CD14-positive monocyte (primary cell): Measurements from ENCODE around the gene PRKG2. TPM values are rescaled to one million over a fixed set of nuclear protein-coding genes. Genes with fewer than 3 reads are reported as not detected.

Experiments
- DNase-seq, 3 donors: peaks; one replicate each; pipeline ENCODE4 v3.0.0-alpha.2; 2011 to 2022
- H2AFZ ChIP-seq: 2 replicates; pipeline ENCODE4 v1.6.0; 2012; ENCODE audit warnings: mild to moderate bottlenecking, low read depth, low read length, inconsistent platforms; ENCODE audit not compliant: insufficient read depth, poor library complexity, severe bottlenecking
- H3K27ac ChIP-seq, 2 donors: 1 replicate in 1 of 2; 2 replicates in 1 of 2; pipeline ENCODE4 v1.5.1; 2012 to 2013; ENCODE audit warnings: low read length in 2 of 2, control low read depth in 1 of 2, inconsistent platforms in 1 of 2, low read depth in 1 of 2, mild to moderate bottlenecking in 1 of 2
- H3K27me3 ChIP-seq, 2 donors: one replicate each; pipeline versions ENCODE4 v1.6.0 to v1.6.1; 2011 to 2013; ENCODE audit warnings: low read length in 2 of 2; ENCODE audit not compliant: control insufficient read depth in 2 of 2, insufficient read depth in 2 of 2
- H3K36me3 ChIP-seq, 2 donors: replicated peaks in 1 of 2; 1 replicate in 1 of 2; 2 replicates in 1 of 2; pipeline versions ENCODE4 v1.5.1 to v1.6.1; 2012 to 2013; ENCODE audit warnings: low read length in 2 of 2, control low read depth in 1 of 2, inconsistent platforms in 1 of 2, mild to moderate bottlenecking in 1 of 2; ENCODE audit not compliant: insufficient read depth in 2 of 2, control insufficient read depth in 1 of 2
- H3K4me1 ChIP-seq, 2 donors: 1 replicate in 1 of 2; 2 replicates in 1 of 2; pipeline versions ENCODE4 v1.5.1 to v1.6.1; 2012 to 2013; ENCODE audit warnings: low read length in 2 of 2, control low read depth in 1 of 2, inconsistent platforms in 1 of 2, mild to moderate bottlenecking in 1 of 2, moderate library complexity in 1 of 2; ENCODE audit not compliant: insufficient read depth in 2 of 2, control insufficient read depth in 1 of 2
- H3K4me2 ChIP-seq: replicated peaks from 2 replicates; pipeline ENCODE3; 2012; ENCODE audit warnings: low read length, moderate library complexity, mild to moderate bottlenecking; ENCODE audit not compliant: poor library complexity, severe bottlenecking; ENCODE audit errors: extremely low read depth
- H3K4me3 ChIP-seq, 3 experiments: fragments of 200-600 bp in 1 of 3; sonication (generic) in 1 of 3; replicated peaks in 1 of 3; 1 replicate in 2 of 3; 2 replicates in 1 of 3; pipeline ENCODE4 v1.5.1; 2011 to 2013; ENCODE audit warnings: low read length in 3 of 3, mild to moderate bottlenecking in 3 of 3, control low read depth in 2 of 3, low read depth in 2 of 3, inconsistent platforms in 1 of 3, moderate library complexity in 1 of 3
- H3K79me2 ChIP-seq: 2 replicates; pipeline ENCODE4 v1.6.0; 2012; ENCODE audit warnings: mild to moderate bottlenecking, control low read depth, inconsistent platforms, low read length, moderate library complexity; ENCODE audit not compliant: insufficient read depth
- H3K9ac ChIP-seq: 2 replicates; pipeline ENCODE4 v1.6.0; 2017; ENCODE audit warnings: low read length, mild to moderate bottlenecking; ENCODE audit not compliant: insufficient read depth, poor library complexity, severe bottlenecking
- H3K9me3 ChIP-seq, 2 donors: replicated peaks in 1 of 2; 1 replicate in 1 of 2; 2 replicates in 1 of 2; pipeline versions ENCODE4 v1.5.1 to v1.6.1; 2012 to 2013; ENCODE audit warnings: low read length in 2 of 2, control low read depth in 1 of 2; ENCODE audit not compliant: control insufficient read depth in 1 of 2, insufficient read depth in 1 of 2
- H4K20me1 ChIP-seq: 2 replicates; pipeline ENCODE4 v1.6.0; 2012; ENCODE audit warnings: mild to moderate bottlenecking, low read length, control low read depth, moderate library complexity; ENCODE audit not compliant: insufficient read depth
- H3K27ac Mint-ChIP-seq, 7 donors: one replicate each; pipeline ENCODE4 v1.8.0; 2020; ENCODE audit warnings: mild to moderate bottlenecking in 7 of 7, mixed read lengths in 7 of 7, moderate library complexity in 6 of 7, inconsistent platforms in 2 of 7
- H3K27me3 Mint-ChIP-seq, 3 donors: one replicate each; pipeline ENCODE4 v1.8.0; 2021 to 2022; ENCODE audit warnings: low read depth in 3 of 3, mild to moderate bottlenecking in 3 of 3, mixed read lengths in 3 of 3, moderate library complexity in 3 of 3, inconsistent platforms in 1 of 3
- H3K36me3 Mint-ChIP-seq, 2 donors: one replicate each; pipeline ENCODE4 v1.8.0; 2020; ENCODE audit warnings: mixed read lengths in 2 of 2, inconsistent platforms in 1 of 2, mild to moderate bottlenecking in 1 of 2
- H3K4me1 Mint-ChIP-seq: one replicate; pipeline ENCODE4 v1.8.0; 2020; ENCODE audit warnings: mild to moderate bottlenecking, mixed read lengths
- H3K4me3 Mint-ChIP-seq, 2 donors: one replicate each; pipeline ENCODE4 v1.8.0; 2020; ENCODE audit warnings: mild to moderate bottlenecking in 2 of 2, mixed read lengths in 2 of 2, moderate library complexity in 1 of 2
- H3K9me3 Mint-ChIP-seq, 7 donors: one replicate each; pipeline ENCODE4 v1.8.0; 2020 to 2022; ENCODE audit warnings: mixed read lengths in 7 of 7, mild to moderate bottlenecking in 6 of 7, moderate library complexity in 6 of 7, inconsistent platforms in 2 of 7
- WGBS: methylation state at CpG from one replicate; pipeline ENCODE4 v1.1.5; 2013; ENCODE audit warnings: missing lambda C conversion rate; ENCODE audit not compliant: insufficient coverage; 5-methylcytosine and 5-hydroxymethylcytosine counted together
- intact Hi-C, 2 donors: fragments of 100-400 bp; cut with micrococcal nuclease; formaldehyde crosslinking; loops; one replicate each; pipeline versions ENCODE4 v1.15.0 to v1.15.1; 2023
- polyA plus RNA-seq, 3 donors: library from polyadenylated mRNA; depleted of rRNA in 1 of 3; unstranded in 2 of 3; stranded (reverse) in 1 of 3; fragments of 300-500 nt in 2 of 3; fragments of >200 nt in 1 of 3; fragmentation: Illumina TruSeq in 2 of 3; gene quantifications; 1 replicate in 2 of 3; 2 replicates in 1 of 3; pipeline ENCODE4 v1.2.3, GENCODE V29; 2012 to 2021
- TF ChIP-seq, protein P1 (sequence below): fragments of 200-600 bp; IDR thresholded peaks from one replicate; pipeline ENCODE4 v1.8.0; 2022; ENCODE audit warnings: antibody characterized with exemption, mild to moderate bottlenecking

The PRKG2 gene
- polyA plus RNA-seq, 3 donors = 0.10 TPM; not detected in 2

- H3K36me3 ChIP-seq = no peaks in the 10 kb centered on the region
- H3K9ac ChIP-seq = no peak overlapping the region
- no peak overlapping the region for H3K27ac ChIP-seq
- peaks cover 17 to 39% (median 23%) of the 10 kb centered on the region in 3 donors for H3K27me3 Mint-ChIP-seq
- peaks cover 0 to 9% of the 10 kb centered on the region in 2 donors for H3K9me3 ChIP-seq
- no peak overlapping the region for H2AFZ ChIP-seq
- H4K20me1 ChIP-seq = no peaks in the 10 kb centered on the region
- H3K4me1 ChIP-seq = peaks cover 0 to 7% of the 10 kb centered on the region in 2 donors
- H3K27ac Mint-ChIP-seq = no peak overlapping the region
- H3K4me3 Mint-ChIP-seq = no peak overlapping the region
- H3K4me2 ChIP-seq = no peak overlapping the region
- peaks cover 55 to 68% of the 10 kb centered on the region in 2 donors for H3K27me3 ChIP-seq
- TF ChIP-seq, protein P1, sequence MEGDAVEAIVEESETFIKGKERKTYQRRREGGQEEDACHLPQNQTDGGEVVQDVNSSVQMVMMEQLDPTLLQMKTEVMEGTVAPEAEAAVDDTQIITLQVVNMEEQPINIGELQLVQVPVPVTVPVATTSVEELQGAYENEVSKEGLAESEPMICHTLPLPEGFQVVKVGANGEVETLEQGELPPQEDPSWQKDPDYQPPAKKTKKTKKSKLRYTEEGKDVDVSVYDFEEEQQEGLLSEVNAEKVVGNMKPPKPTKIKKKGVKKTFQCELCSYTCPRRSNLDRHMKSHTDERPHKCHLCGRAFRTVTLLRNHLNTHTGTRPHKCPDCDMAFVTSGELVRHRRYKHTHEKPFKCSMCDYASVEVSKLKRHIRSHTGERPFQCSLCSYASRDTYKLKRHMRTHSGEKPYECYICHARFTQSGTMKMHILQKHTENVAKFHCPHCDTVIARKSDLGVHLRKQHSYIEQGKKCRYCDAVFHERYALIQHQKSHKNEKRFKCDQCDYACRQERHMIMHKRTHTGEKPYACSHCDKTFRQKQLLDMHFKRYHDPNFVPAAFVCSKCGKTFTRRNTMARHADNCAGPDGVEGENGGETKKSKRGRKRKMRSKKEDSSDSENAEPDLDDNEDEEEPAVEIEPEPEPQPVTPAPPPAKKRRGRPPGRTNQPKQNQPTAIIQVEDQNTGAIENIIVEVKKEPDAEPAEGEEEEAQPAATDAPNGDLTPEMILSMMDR = no peak
- intact Hi-C loops = no loop called here
- DNase-seq = no peak
- H3K79me2 ChIP-seq = no peaks in the 10 kb centered on the region
- H3K9me3 Mint-ChIP-seq = peaks cover 0 to 8% (median 5%) of the 10 kb centered on the region in 7 donors
- no peak overlapping the region for H3K4me3 ChIP-seq
- 13% methylated on average over 1 of the region's 6 CpGs for WGBS
- peaks cover 11% of the 10 kb centered on the region for H3K4me1 Mint-ChIP-seq
- no peaks in the 10 kb centered on the region for H3K36me3 Mint-ChIP-seq
Observed at GRCh38 chr4:81213671-81214070, 1.4 kb downstream of the PRKG2 start.

DNA sequence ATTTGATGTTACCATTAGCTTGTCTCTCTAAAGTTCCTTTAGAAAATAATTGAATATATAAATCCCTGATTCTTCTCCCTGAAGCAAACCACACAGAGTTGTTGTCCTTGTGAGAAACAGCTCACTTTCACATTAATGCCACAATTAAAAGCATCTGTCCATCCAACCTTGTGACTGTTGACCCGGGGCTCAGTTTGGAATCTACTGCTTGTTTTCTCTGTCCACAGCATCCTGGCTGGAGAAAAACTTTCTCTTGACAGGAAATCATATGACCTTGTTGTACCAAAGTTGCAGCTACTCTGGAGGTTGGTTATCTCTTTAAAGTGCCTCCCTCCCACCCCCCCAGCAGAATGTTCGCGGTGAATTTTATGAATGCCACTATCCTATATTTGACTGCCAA is 3.1 kb downstream of the PRKG2 start:
- Mint-ChIP-seq H3K36me3 (no peaks in the 10 kb centered on the region), H3K4me1 (peaks cover 16% of the 10 kb centered on the region), H3K27ac (no peak overlapping the region), H3K27me3 (peaks cover 15 to 39% (median 16%) of the 10 kb centered on the region in 3 donors), H3K9me3 (peaks cover 0 to 8% (median 5%) of the 10 kb centered on the region in 7 donors), H3K4me3 (no peak overlapping the region)
- H3K4me1 ChIP-seq = peaks cover 0 to 7% of the 10 kb centered on the region in 2 donors
- DNase-seq = no peak
- no peaks in the 10 kb centered on the region for H3K79me2 ChIP-seq
- no peak overlapping the region for H3K4me2 ChIP-seq
- H3K27me3 ChIP-seq = peaks cover 50 to 60% of the 10 kb centered on the region in 2 donors
- no peak overlapping the region for H2AFZ ChIP-seq
- 0% methylated on average over 1 of the region's 3 CpGs for whole genome bisulfite sequencing
- H3K9me3 ChIP-seq = peaks cover 0 to 9% of the 10 kb centered on the region in 2 donors
- H3K27ac ChIP-seq = no peak overlapping the region
- no peak overlapping the region for H3K4me3 ChIP-seq
- TF ChIP-seq, protein P1 = no peak
- H3K9ac ChIP-seq = no peak overlapping the region
- no peaks in the 10 kb centered on the region for H4K20me1 ChIP-seq
- intact Hi-C loops = no loop called here
- no peaks in the 10 kb centered on the region for H3K36me3 ChIP-seq
